HFF-Myc (cell line): Measurements from ENCODE around the gene PHRF1.

Experiments
- DNase-seq: peaks from one replicate; pipeline ENCODE4 v3.0.0-alpha.2; 2011; ENCODE audit warnings: low read depth; ENCODE audit errors: extremely low read depth
- H3K4me3 ChIP-seq: replicated peaks from 2 replicates; pipeline ENCODE4 v1.5.1; 2011; ENCODE audit warnings: low read depth, mild to moderate bottlenecking, control low read depth, low read length
- CTCF ChIP-seq: IDR thresholded peaks from 2 replicates; pipeline ENCODE4 v1.5.1; 2012; ENCODE audit warnings: mild to moderate bottlenecking, low read depth, low read length, control low read depth; ENCODE audit errors: missing control alignments

Gene PHRF1

DNA sequence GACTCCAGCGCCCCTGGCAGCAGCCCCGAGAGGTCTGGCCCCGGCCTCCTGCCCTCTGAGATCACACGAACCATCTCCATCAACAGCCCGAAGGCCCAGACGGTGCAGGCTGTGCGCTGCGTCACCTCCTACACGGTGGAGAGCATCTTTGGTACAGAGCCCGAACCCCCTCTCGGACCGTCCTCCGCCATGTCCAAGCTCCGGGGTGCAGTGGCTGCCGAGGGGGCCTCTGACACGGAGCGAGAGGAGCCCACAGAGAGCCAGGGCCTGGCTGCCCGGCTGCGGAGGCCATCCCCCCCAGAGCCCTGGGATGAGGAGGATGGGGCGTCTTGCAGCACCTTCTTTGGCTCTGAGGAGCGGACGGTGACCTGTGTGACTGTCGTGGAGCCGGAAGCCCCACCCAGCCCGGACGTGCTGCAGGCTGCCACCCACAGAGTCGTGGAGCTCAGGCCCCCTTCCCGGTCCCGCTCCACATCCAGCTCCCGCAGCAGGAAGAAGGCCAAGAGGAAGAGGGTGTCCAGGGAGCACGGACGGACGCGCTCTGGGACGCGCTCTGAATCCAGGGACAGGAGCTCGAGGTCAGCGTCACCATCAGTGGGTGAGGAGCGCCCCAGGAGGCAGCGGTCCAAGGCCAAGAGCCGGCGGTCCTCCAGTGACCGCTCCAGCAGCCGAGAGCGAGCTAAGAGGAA is 31.8 kb downstream of the PHRF1 start:
- H3K4me3 ChIP-seq = no peak overlapping the region
- no peak for DNase-seq
- TF ChIP-seq CTCF = no peak

- no peak for DNase-seq
- TF ChIP-seq CTCF = no peak
- no peak overlapping the region for H3K4me3 ChIP-seq
These were observed 32.6 kb downstream of the PHRF1 start for GRCh38 chr11:608791-609251.

- no peak for TF ChIP-seq CTCF
- DNase-seq = no peak
- H3K4me3 ChIP-seq = no peak overlapping the region
These were observed 33.1 kb downstream of the PHRF1 start for GRCh38 chr11:609341-609811.

DNA sequence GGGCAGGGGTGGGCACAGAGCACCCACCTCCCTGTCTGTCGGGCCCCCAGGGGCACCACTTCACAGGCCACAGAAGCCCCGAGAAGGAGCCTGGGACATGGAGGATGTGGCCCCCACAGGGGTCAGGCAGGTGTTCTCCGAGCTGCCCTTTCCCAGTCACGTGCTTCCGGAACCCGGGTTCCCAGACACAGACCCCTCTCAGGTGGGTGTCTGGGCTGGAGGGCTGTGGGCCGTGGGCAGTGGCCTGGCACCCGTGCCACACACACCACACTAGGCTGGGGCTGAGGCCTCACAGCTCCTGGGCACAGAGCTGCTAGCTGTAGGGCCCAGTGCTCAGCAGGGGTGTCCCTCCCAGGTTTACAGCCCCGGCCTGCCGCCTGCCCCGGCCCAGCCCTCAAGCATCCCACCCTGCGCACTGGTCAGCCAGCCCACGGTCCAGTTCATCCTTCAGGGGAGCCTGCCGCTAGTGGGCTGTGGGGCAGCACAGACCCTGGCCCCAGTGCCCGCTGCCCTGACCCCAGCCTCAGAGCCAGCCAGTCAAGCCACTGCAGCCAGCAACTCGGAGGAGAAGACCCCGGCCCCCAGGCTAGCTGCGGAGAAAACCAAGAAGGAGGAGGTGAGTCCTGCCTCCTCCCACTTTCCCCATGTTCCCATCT is 34.0 kb downstream of the PHRF1 start:
- H3K4me3 ChIP-seq = no peak overlapping the region
- no peak for DNase-seq
- TF ChIP-seq CTCF = no peak

GRCh38 chr11:611001-611996 is 35.0 kb downstream of the PHRF1 start:
- H3K4me3 ChIP-seq = no peak overlapping the region
- DNase-seq = no peak
- no peak for TF ChIP-seq CTCF

DNA sequence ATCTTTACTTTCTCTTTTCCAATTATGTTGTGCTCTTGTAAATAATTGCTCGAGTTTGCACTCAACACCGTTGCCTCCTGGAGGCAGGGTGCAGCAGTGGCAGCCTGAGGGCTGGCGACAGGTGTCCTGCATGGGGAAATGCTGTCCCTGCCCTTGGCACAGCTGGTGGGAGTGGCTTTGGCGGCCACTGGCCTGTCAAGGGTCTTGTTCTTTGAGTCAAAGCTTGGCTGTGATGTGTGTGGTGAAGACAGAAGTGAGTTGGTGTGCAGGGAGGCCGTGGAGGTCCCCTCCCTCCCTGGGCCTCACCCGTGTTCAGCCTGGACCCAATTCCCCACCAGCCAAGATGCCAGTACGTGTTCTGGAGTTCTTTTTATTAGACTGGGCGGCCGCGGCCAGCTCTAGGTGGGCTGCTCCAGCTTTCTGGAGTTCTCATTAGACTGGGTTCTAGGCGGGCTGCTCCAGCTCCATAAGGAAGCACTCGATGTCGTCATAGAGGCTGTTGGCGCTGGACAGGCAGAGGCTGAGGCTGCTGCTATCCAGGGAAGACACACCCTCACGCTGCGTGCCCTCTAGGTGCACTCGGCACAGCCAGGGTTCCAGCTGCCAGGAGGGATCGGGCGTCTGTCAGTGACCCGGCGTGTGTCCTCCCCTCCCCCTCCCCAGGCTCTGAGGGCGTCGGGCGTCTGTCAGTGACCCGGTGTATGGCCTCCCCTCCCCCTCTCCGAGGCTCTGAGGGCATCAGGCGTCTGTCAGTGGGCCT is 36.1 kb downstream of the PHRF1 start:
- no peak for DNase-seq
- TF ChIP-seq CTCF = peak; percentile 22
- H3K4me3 ChIP-seq = no peak overlapping the region
